Hepatocyte (in vitro differentiated cells): Measurements from ENCODE around the gene OLIG1. TPM values are rescaled to one million over a fixed set of nuclear protein-coding genes. Genes with fewer than 3 reads are reported as not detected.
A peak's percentile ranks its signal among the peaks of the same experiment; 100 is the strongest.

Experiments
- DNase-seq: peaks from one replicate; pipeline ENCODE4 v3.0.0-alpha.2; 2016; ENCODE audit warnings: low spot score
- H2AFZ ChIP-seq: fragments of 200-600 bp; sonication (generic); 2 replicates; pipeline ENCODE4 v1.6.0; 2016; ENCODE audit warnings: antibody characterized with exemption, mild to moderate bottlenecking
- H3K27ac ChIP-seq: fragments of 200-600 bp; sonication (generic); 2 replicates; pipeline ENCODE4 v1.5.1; 2016; ENCODE audit warnings: mild to moderate bottlenecking
- H3K27me3 ChIP-seq: fragments of 200-600 bp; sonication (generic); 2 replicates; pipeline ENCODE4 v1.6.1; 2016
- H3K36me3 ChIP-seq: fragments of 200-600 bp; sonication (generic); replicated peaks from 2 replicates; pipeline ENCODE4 v1.5.1; 2016; ENCODE audit warnings: low read depth; ENCODE audit not compliant: insufficient read depth
- H3K4me1 ChIP-seq: fragments of 200-600 bp; sonication (generic); 2 replicates; pipeline ENCODE4 v1.5.1; 2016; ENCODE audit warnings: mild to moderate bottlenecking, moderate library complexity; ENCODE audit not compliant: insufficient read depth
- H3K4me2 ChIP-seq: fragments of 200-600 bp; sonication (generic); 2 replicates; pipeline ENCODE4 v1.6.0; 2016
- H3K4me3 ChIP-seq: fragments of 200-600 bp; sonication (generic); 2 replicates; pipeline ENCODE4 v1.5.1; 2016; ENCODE audit warnings: mild to moderate bottlenecking
- H3K79me2 ChIP-seq: fragments of 200-600 bp; sonication (generic); 2 replicates; pipeline ENCODE4 v1.6.0; 2017; ENCODE audit warnings: mild to moderate bottlenecking
- H3K9me2 ChIP-seq: fragments of 200-600 bp; sonication (generic); replicated peaks from 2 replicates; pipeline ENCODE4 v1.6.0; 2017; ENCODE audit warnings: mild to moderate bottlenecking; ENCODE audit not compliant: insufficient read depth
- H3K9me3 ChIP-seq: fragments of 200-600 bp; sonication (generic); 2 replicates; pipeline ENCODE4 v1.5.1; 2016; ENCODE audit warnings: low read depth, mild to moderate bottlenecking
- H4K20me1 ChIP-seq: fragments of 200-600 bp; sonication (generic); 2 replicates; pipeline ENCODE4 v1.6.0; 2016; ENCODE audit warnings: mild to moderate bottlenecking; ENCODE audit not compliant: insufficient read depth, poor library complexity, severe bottlenecking
- CTCF ChIP-seq: fragments of 200-600 bp; sonication (generic); IDR thresholded peaks from 2 replicates; pipeline ENCODE4 v1.5.1; 2016; ENCODE audit warnings: antibody characterized with exemption, mild to moderate bottlenecking; ENCODE audit not compliant: poor library complexity
- EZH2 ChIP-seq: fragments of 200-600 bp; sonication (generic); IDR thresholded peaks from 2 replicates; pipeline ENCODE4 v1.6.1; 2016; ENCODE audit warnings: antibody characterized with exemption, mild to moderate bottlenecking, borderline replicate concordance
- EZH2phosphoT487 ChIP-seq: fragments of 200-600 bp; sonication (generic); IDR thresholded peaks from one replicate; pipeline ENCODE4 v1.6.1; 2018; ENCODE audit warnings: antibody characterized with exemption, mild to moderate bottlenecking, low read depth, moderate library complexity; ENCODE audit not compliant: unreplicated experiment, severe bottlenecking
- WGBS: methylation state at CpG from one replicate; pipeline ENCODE4 v1.1.6; 2016; ENCODE audit warnings: low lambda C conversion rate; ENCODE audit errors: missing lambda C conversion rate; 5-methylcytosine and 5-hydroxymethylcytosine counted together
- polyA plus RNA-seq: library from polyadenylated mRNA; unstranded; fragments of >200 nt; fragmentation: Nextera tagmentation; extraction: Ambion mirVana; gene quantifications from 2 replicates; pipeline ENCODE4 v1.2.1, GENCODE V29; 2016
- total RNA-seq: library from RNA; depleted of rRNA; stranded (reverse); fragments of >200 nt; gene quantifications from 2 replicates; pipeline ENCODE4 v1.2.3, GENCODE V29; 2014

OLIG1 gene
- total and polyA plus RNA-seq, 2 experiments from 2014 or later, result not detected

DNA sequence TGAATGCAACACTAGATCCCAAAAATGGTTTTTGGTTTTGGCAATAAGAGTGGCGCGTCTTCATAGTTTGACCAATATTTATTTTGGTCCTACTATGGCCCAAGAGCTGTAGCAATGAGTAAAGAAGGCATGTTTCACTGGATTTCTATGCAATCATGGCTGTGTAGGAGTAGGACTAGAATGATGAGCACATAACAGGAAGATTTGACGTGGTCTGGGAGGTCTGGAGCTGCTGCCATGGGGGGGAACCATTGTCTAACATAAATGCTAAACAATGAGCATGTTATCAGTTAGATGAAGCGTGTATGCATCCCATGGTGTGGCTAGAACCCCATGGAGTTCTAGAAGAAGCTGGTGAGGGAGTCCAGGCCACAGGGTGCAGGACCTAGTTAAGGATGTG is 38.3 kb downstream of the OLIG1 start:
- Histone ChIP-seq H3K27me3 (peaks cover 68% of the 10 kb centered on the region), H3K27ac (no peak overlapping the region), H3K36me3 (no peaks in the 10 kb centered on the region), H3K79me2 (no peaks in the 10 kb centered on the region), H3K4me2 (no peak overlapping the region), H4K20me1 (no peaks in the 10 kb centered on the region), H3K9me3 (no peaks in the 10 kb centered on the region), H3K4me1 (peaks cover 5% of the 10 kb centered on the region), H3K9me2 (no peaks in the 10 kb centered on the region), H2AFZ (no peak overlapping the region), H3K4me3 (no peak overlapping the region)
- no peak for DNase-seq
- TF ChIP-seq EZH2 (no peak), CTCF (no peak), EZH2phosphoT487 (no peak)
- WGBS, result 90% methylated on average over 4 of the region's 4 CpGs

DNA sequence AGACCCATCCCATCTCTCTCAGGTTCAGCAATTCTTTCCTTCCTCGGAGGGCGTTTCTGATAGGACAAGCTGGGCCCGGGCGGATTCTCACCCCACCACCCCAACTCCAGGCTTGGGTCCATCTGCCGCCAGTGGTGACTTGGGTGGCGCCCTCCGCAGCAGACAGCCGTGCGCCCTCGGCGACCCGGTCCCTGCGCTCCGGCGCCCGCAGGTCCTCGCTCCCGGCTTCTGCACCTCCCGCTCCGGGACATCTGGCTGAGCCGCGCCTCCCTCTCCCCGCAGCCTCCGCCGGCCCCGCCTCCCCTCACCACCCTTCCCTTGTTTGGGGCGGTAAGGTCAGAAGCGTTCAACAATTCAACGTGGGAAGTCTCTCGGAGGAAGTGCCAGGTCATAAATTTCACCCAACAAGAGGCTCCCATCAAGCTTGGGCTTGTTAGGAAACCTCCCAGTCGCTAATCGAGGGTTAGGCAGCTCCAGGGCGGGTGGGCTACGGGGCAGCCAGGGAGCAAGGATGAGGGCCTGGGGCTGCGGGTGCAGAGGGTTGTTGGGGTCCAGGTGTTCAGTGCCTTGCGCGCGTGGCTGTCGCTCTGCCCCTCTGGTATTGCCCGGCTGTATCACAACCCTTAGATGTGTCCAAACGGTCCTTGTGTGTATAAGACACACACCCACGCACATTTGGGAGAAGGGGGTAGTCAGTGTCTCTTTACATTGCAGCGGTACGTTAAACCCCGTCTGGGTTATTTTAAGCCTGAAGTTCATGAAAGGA is 39.8 kb downstream of the OLIG1 start:
- H3K27ac ChIP-seq, result no peak overlapping the region
- H3K9me3 ChIP-seq, result no peaks in the 10 kb centered on the region
- peaks cover 77% of the 10 kb centered on the region for H3K27me3 ChIP-seq
- no peak for TF ChIP-seq CTCF
- TF ChIP-seq EZH2, result no peak
- no peak for TF ChIP-seq EZH2phosphoT487
- H3K4me1 ChIP-seq, result peaks cover 5% of the 10 kb centered on the region
- H3K4me2 ChIP-seq, result peak overlapping the region; percentile 72
- DNase-seq, result peak; percentile 16
- H4K20me1 ChIP-seq, result no peaks in the 10 kb centered on the region
- WGBS, result 17% methylated on average over 20 of the region's 45 CpGs
- no peaks in the 10 kb centered on the region for H3K79me2 ChIP-seq
- no peak overlapping the region for H3K4me3 ChIP-seq
- H3K9me2 ChIP-seq, result no peaks in the 10 kb centered on the region
- no peak overlapping the region for H2AFZ ChIP-seq
- no peaks in the 10 kb centered on the region for H3K36me3 ChIP-seq

DNA sequence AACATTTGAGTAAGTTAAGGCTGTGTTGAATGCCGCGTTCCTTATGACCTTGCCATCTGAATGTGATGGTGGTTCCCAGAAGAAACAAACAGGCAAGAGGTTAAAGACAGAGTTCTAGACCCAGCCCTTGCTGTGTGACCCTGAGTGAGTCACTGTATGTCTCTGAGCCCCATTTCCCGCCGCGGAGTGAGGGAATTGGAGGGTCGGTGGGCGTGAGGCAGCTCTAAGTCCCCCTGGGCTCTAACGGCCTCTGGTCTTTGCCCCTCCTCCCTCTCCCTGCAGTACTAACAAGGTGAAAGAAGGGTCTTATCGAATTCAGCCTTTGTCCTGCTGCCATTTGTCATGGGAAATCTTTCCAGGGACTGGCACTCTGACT is 40.4 kb downstream of the OLIG1 start:
- 71% methylated on average over 9 of the region's 9 CpGs for WGBS
- H3K27me3 ChIP-seq, result peaks cover 73% of the 10 kb centered on the region

More for the DNA sequence above, 40.4 kb downstream of the OLIG1 start:
- H3K79me2 ChIP-seq, result no peaks in the 10 kb centered on the region
- H2AFZ ChIP-seq, result no peak overlapping the region
- no peaks in the 10 kb centered on the region for H3K36me3 ChIP-seq
- no peak overlapping the region for H3K4me3 ChIP-seq
- H3K9me3 ChIP-seq, result no peaks in the 10 kb centered on the region
- no peak overlapping the region for H3K27ac ChIP-seq
- no peaks in the 10 kb centered on the region for H3K9me2 ChIP-seq
- H3K4me2 ChIP-seq, result no peak overlapping the region
- peaks cover 5% of the 10 kb centered on the region for H3K4me1 ChIP-seq
- TF ChIP-seq EZH2phosphoT487 (no peak), EZH2 (no peak), CTCF (no peak)
- no peaks in the 10 kb centered on the region for H4K20me1 ChIP-seq
- no peak for DNase-seq
